Left ventricle myocardium inferior (tissue), 1 donor: Measurements from ENCODE around the gene MATK. TPM values are rescaled to one million over a fixed set of nuclear protein-coding genes. Genes with fewer than 3 reads are reported as not detected.
"Not testable (repeated sequence)": the region's sequence is repeated elsewhere in the genome, so short reads cannot be mapped to it uniquely, and the experiment has no call there.

ENCODE experiments used
- DNase-seq: peaks from one replicate; pipeline ENCODE4 v3.0.0-alpha.2; 2020
- H3K27ac ChIP-seq: fragments of 200-600 bp; replicated peaks from 2 replicates; pipeline ENCODE4 v1.8.0; 2021
- H3K27me3 ChIP-seq: fragments of 200-600 bp; 2 replicates; pipeline ENCODE4 v1.8.0; 2021; ENCODE audit warnings: low read depth
- H3K36me3 ChIP-seq: fragments of 200-600 bp; 2 replicates; pipeline ENCODE4 v1.8.0; 2021
- H3K4me1 ChIP-seq: fragments of 200-600 bp; 2 replicates; pipeline ENCODE4 v1.8.0; 2021
- H3K4me3 ChIP-seq: fragments of 200-600 bp; 2 replicates; pipeline ENCODE4 v1.8.0; 2021; ENCODE audit warnings: mild to moderate bottlenecking, moderate library complexity
- H3K9me3 ChIP-seq: fragments of 200-600 bp; replicated peaks from 2 replicates; pipeline ENCODE4 v1.8.0; 2021
- intact Hi-C: fragments of 100-400 bp; cut with micrococcal nuclease; formaldehyde crosslinking; loops from one replicate; pipeline ENCODE4 v1.11.0; 2022
- total RNA-seq: library from RNA; stranded (reverse); fragmentation: NEBNext Ultra II Directional; extraction: Animal tissue kit (Norgen Biotek cat#: 25700); gene quantifications from one replicate; pipeline ENCODE4 v1.2.1, GENCODE V29; 2021
- TF ChIP-seq, protein P1 (sequence below): fragments of 200-600 bp; IDR thresholded peaks from 2 replicates; pipeline ENCODE4 v1.8.0; 2021; ENCODE audit warnings: antibody characterized with exemption, mild to moderate bottlenecking, borderline replicate concordance
- donor health status: DM: no; HTN: yes; CAD: no; lungs with severe emphysema.

Gene MATK
- total RNA-seq, 1 donor from 2014 or later = 0.14 TPM

- intact Hi-C loops = no loop called here
- Histone ChIP-seq H3K9me3 (no peaks in the 10 kb centered on the region), H3K27me3 (peaks cover 18% of the 10 kb centered on the region), H3K4me1 (peaks cover 9% of the 10 kb centered on the region), H3K27ac (no peak overlapping the region), H3K36me3 (no peaks in the 10 kb centered on the region), H3K4me3 (no peak overlapping the region)
- TF ChIP-seq, protein P1, sequence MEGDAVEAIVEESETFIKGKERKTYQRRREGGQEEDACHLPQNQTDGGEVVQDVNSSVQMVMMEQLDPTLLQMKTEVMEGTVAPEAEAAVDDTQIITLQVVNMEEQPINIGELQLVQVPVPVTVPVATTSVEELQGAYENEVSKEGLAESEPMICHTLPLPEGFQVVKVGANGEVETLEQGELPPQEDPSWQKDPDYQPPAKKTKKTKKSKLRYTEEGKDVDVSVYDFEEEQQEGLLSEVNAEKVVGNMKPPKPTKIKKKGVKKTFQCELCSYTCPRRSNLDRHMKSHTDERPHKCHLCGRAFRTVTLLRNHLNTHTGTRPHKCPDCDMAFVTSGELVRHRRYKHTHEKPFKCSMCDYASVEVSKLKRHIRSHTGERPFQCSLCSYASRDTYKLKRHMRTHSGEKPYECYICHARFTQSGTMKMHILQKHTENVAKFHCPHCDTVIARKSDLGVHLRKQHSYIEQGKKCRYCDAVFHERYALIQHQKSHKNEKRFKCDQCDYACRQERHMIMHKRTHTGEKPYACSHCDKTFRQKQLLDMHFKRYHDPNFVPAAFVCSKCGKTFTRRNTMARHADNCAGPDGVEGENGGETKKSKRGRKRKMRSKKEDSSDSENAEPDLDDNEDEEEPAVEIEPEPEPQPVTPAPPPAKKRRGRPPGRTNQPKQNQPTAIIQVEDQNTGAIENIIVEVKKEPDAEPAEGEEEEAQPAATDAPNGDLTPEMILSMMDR = no peak
- DNase-seq = no peak
These were observed 32.7 kb upstream of the MATK start for GRCh38 chr19:3818918-3819317.

GRCh38 chr19:3818466-3818865 lies 32.3 kb upstream of the MATK start:
- Histone ChIP-seq H3K27me3 (peaks cover 14% of the 10 kb centered on the region), H3K4me1 (peaks cover 13% of the 10 kb centered on the region), H3K27ac (no peak overlapping the region), H3K9me3 (no peaks in the 10 kb centered on the region), H3K4me3 (no peak overlapping the region), H3K36me3 (no peaks in the 10 kb centered on the region)
- intact Hi-C loops = no loop called here
- TF ChIP-seq, protein P1 = no peak
- no peak for DNase-seq

DNA sequence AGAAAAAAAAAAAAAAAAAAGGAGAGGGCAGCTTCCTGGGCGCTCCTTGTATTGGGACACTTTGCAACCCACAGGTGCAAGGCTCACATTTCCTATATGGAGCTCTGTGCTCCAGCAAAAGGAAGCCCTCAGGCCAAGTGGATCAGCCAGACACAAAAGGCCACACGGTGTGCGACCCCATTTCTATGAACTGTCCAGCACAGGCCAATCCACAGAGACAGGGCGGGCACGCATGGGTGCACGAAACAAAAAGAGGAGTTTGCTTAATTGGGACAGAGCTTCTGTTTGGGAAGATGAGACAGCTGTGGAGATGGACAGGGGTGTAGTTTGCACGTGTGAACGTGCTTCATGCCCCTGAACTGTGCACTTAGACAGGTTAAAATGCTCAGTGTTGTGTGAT lies 31.6 kb upstream of the MATK start:
- Histone ChIP-seq H3K9me3 (no peaks in the 10 kb centered on the region), H3K36me3 (no peaks in the 10 kb centered on the region), H3K27me3 (peaks cover 7% of the 10 kb centered on the region), H3K27ac (no peak overlapping the region), H3K4me1 (peaks cover 20% of the 10 kb centered on the region), H3K4me3 (no peak overlapping the region)
- intact Hi-C loops = no loop called here
- TF ChIP-seq, protein P1 = no peak
- DNase-seq = no peak

- DNase-seq = no peak
- Histone ChIP-seq H3K4me1 (peaks cover 25% of the 10 kb centered on the region), H3K27ac (no peak overlapping the region), H3K9me3 (no peaks in the 10 kb centered on the region), H3K36me3 (no peaks in the 10 kb centered on the region), H3K27me3 (peaks cover 1% of the 10 kb centered on the region), H3K4me3 (no peak overlapping the region)
- TF ChIP-seq, protein P1 = no peak
- intact Hi-C loops = no loop called here
These were observed 30.5 kb upstream of the MATK start for GRCh38 chr19:3816566-3817218.

GRCh38 chr19:3816148-3816547 lies 30.0 kb upstream of the MATK start:
- not testable (repeated sequence) for H3K27me3 ChIP-seq

GRCh38 chr19:3814648-3815047 lies 28.5 kb upstream of the MATK start:
- TF ChIP-seq, protein P1 = no peak
- intact Hi-C loops = no loop called here
- DNase-seq = no peak
- Histone ChIP-seq H3K4me3 (no peak overlapping the region), H3K9me3 (no peaks in the 10 kb centered on the region), H3K36me3 (no peaks in the 10 kb centered on the region), H3K4me1 (peaks cover 31% of the 10 kb centered on the region), H3K27ac (no peak overlapping the region), H3K27me3 (peaks cover 16% of the 10 kb centered on the region)

More at GRCh38 chr19:3816148-3816547, 30.0 kb upstream of the MATK start:
- intact Hi-C loops, H3K9me3 ChIP-seq, H3K36me3 ChIP-seq, H3K27ac ChIP-seq, H3K4me3 ChIP-seq, DNase-seq: not testable (repeated sequence)
- peaks cover 30% of the 10 kb centered on the region for H3K4me1 ChIP-seq
